ENCODE measurements around the gene LRRC43. TPM values are rescaled to one million over a fixed set of nuclear protein-coding genes. Genes with fewer than 3 reads are reported as not detected.

The LRRC43 gene, protein sequence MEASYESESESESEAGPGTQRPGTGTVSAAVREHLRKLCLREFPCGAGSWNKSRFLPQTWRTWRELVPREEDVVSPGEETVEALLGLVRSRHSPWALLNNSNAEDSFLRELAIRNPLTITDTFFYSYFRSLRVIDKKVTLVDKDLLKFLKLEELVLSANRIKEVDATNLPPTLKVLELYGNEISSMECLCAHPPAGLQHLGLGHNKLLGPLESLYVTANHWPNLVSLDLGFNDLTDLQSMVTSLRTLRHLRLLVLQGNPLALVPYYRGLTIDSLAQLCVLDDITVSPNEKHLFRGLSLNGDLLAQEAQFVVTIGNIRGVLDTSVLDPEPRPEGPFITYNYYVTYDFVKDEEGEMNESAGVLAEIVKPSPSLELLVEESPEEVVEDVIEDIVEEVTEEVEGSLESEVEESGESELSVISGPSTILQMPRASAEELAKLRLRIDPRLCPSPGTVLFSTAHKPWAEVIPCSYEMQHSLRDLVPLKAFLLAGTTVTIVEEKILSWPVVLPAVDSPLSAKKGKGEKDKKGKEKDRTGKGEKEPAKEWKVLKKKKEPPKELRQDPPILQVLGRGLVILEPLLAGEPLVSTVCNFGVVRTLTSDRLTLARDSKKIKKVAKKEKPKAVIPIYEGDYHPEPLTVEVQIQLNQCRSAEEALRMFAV
- total RNA-seq, result 1.0 and 3.4 TPM in 2 replicates

GRCh38 chr12:122182887-122183587 is at the start of gene LRRC43:
LRRC43 (plus strand) TSS chr12:122183123; CDS start chr12:122183145, 22 bp downstream.

GRCh38 chr12:122174155-122174845 is 8.6 kb upstream of the LRRC43 start, which contains the start of gene IL31:
IL31 (minus strand) TSS chr12:122174221; CDS start chr12:122174172, 49 bp downstream.

GRCh38 chr12:122203301-122204166 is 20.6 kb downstream of the LRRC43 start, which contains the start of gene B3GNT4:
B3GNT4 (plus strand) TSS chr12:122203709; CDS start chr12:122204619, 910 bp downstream.

GRCh38 chr12:122225683-122226365 is 42.9 kb downstream of the LRRC43 start, which contains the start of gene DIABLO:
DIABLO (minus strand) TSS chr12:122226052; CDS start chr12:122226014, 38 bp downstream.

Small RNA genes lying within 50 kb of the gene (small RNA-seq; reads per million reads assigned to genes)
- gene DIABLO, result 2.1 reads per million, percentile 74 among the genes with 10 or more reads in this experiment

Other genes starting within 250 kb of the LRRC43 start
- gene BCL7A, start 161.2 kb upstream of the LRRC43 start, total RNA-seq, result 4.0 and 4.1 TPM in 2 replicates
- gene MLXIP, start 104.4 kb upstream of the LRRC43 start, total RNA-seq, result 10.5 and 11.8 TPM in 2 replicates
- not detected in 2 replicates for gene IL31, start 8.9 kb upstream of the LRRC43 start, total RNA-seq
- gene B3GNT4, start 20.6 kb downstream of the LRRC43 start, total RNA-seq, result 0.26 and 0.54 TPM in 2 replicates
- gene DIABLO, start 42.9 kb downstream of the LRRC43 start, total RNA-seq, result 54.7 and 57.6 TPM in 2 replicates
- 23.0 and 25.1 TPM in 2 replicates for gene VPS33A, start 83.4 kb downstream of the LRRC43 start, total RNA-seq
- 91.4 and 98.7 TPM in 2 replicates for gene CLIP1, start 239.5 kb downstream of the LRRC43 start, total RNA-seq

Measured in articular chondrocyte of knee joint (primary cell).